EL (cell line): ENCODE data around the gene LMBRD1.
"Not testable (repeated sequence)": the region's sequence is repeated elsewhere in the genome, so short reads cannot be mapped to it uniquely, and the experiment has no call there.

Experiments used
- DNase-seq: peaks from one replicate; pipeline ENCODE4 v3.0.0-alpha.2; 2016

The LMBRD1 gene

GRCh38 chr6:69796642-69797390, at the start of gene LMBRD1:
Gene LMBRD1, minus strand, starts transcription at chr6:69797010. Its CDS starts 129 bp downstream, at chr6:69796881.
- DNase-seq, result peak; percentile 91

GRCh38 chr6:69846312-69846711, 49.5 kb upstream of the LMBRD1 start:
- DNase-seq, result no peak

GRCh38 chr6:69843189-69843588, 46.4 kb upstream of the LMBRD1 start:
- no peak for DNase-seq

- DNase-seq, result no peak
Measured at GRCh38 chr6:69841862-69842261, 45.1 kb upstream of the LMBRD1 start.

- DNase-seq, result peak; percentile 47
Measured at GRCh38 chr6:69835414-69836179, 38.8 kb upstream of the LMBRD1 start.

- DNase-seq, result no peak
Measured at GRCh38 chr6:69832558-69832957, 35.7 kb upstream of the LMBRD1 start.

- DNase-seq, result peak; percentile 15
Measured at GRCh38 chr6:69827276-69827893, 30.6 kb upstream of the LMBRD1 start.

- no peak for DNase-seq
Measured at GRCh38 chr6:69825904-69826303, 29.1 kb upstream of the LMBRD1 start.

GRCh38 chr6:69824355-69824754, 27.5 kb upstream of the LMBRD1 start:
- not testable (repeated sequence) for DNase-seq

GRCh38 chr6:69820438-69820837, 23.6 kb upstream of the LMBRD1 start:
- DNase-seq, result no peak

- DNase-seq, result no peak
Measured at GRCh38 chr6:69820018-69820417, 23.2 kb upstream of the LMBRD1 start.

GRCh38 chr6:69819138-69819537, 22.3 kb upstream of the LMBRD1 start:
- no peak for DNase-seq

- no peak for DNase-seq
Measured at GRCh38 chr6:69818223-69818930, 21.6 kb upstream of the LMBRD1 start.

- no peak for DNase-seq
Measured at GRCh38 chr6:69817358-69817757, 20.5 kb upstream of the LMBRD1 start.

GRCh38 chr6:69816569-69816968, 19.8 kb upstream of the LMBRD1 start:
- DNase-seq, result no peak

GRCh38 chr6:69816026-69816425, 19.2 kb upstream of the LMBRD1 start:
- no peak for DNase-seq

- no peak for DNase-seq
Measured at GRCh38 chr6:69813508-69813907, 16.7 kb upstream of the LMBRD1 start.

- no peak for DNase-seq
Measured at GRCh38 chr6:69812746-69813427, 16.1 kb upstream of the LMBRD1 start.

- DNase-seq, result no peak
Measured at GRCh38 chr6:69802995-69803394, 6.2 kb upstream of the LMBRD1 start.

GRCh38 chr6:69801711-69802110, 4.9 kb upstream of the LMBRD1 start:
- no peak for DNase-seq

GRCh38 chr6:69801225-69801624, 4.4 kb upstream of the LMBRD1 start:
- no peak for DNase-seq

- not testable (repeated sequence) for DNase-seq
Measured at GRCh38 chr6:69798796-69799195, 2.0 kb upstream of the LMBRD1 start.
